H9 (cell line): ENCODE results near the gene NUTF2. TPM values are rescaled to one million over a fixed set of nuclear protein-coding genes. Genes with fewer than 3 reads are reported as not detected.

ENCODE experiments used
- DNase-seq: peaks from one replicate; pipeline ENCODE4 v3.0.0-alpha.2; 2017
- H2AFZ ChIP-seq: one replicate; pipeline ENCODE4 v1.6.1; 2013; ENCODE audit warnings: mild to moderate bottlenecking, low read length, control low read depth, moderate library complexity
- H2AK5ac ChIP-seq: 2 replicates; pipeline ENCODE4 v1.6.1; 2013; ENCODE audit warnings: low read length, control low read depth, mixed read lengths; ENCODE audit not compliant: insufficient read length
- H2BK120ac ChIP-seq: one replicate; pipeline ENCODE4 v1.6.1; 2013; ENCODE audit warnings: low read depth, mild to moderate bottlenecking, low read length, control low read depth, inconsistent platforms; ENCODE audit not compliant: poor library complexity, severe bottlenecking
- H2BK12ac ChIP-seq: 2 replicates; pipeline ENCODE4 v1.6.1; 2013; ENCODE audit warnings: low read length, control low read depth, mixed read lengths, low read depth; ENCODE audit not compliant: insufficient read length
- H2BK15ac ChIP-seq: 2 replicates; pipeline ENCODE4 v1.6.1; 2013; ENCODE audit warnings: low read depth, low read length, control low read depth
- H2BK20ac ChIP-seq: one replicate; pipeline ENCODE4 v1.6.1; 2013; ENCODE audit warnings: low read depth, mild to moderate bottlenecking, low read length, control low read depth, inconsistent platforms; ENCODE audit not compliant: poor library complexity, severe bottlenecking
- H2BK5ac ChIP-seq: 2 replicates; pipeline ENCODE4 v1.6.1; 2013; ENCODE audit warnings: low read length, control low read depth, mixed read lengths; ENCODE audit not compliant: insufficient read length
- H3K14ac ChIP-seq: 2 replicates; pipeline ENCODE4 v1.6.1; 2013; ENCODE audit warnings: low read length, control low read depth; ENCODE audit not compliant: insufficient read depth
- H3K18ac ChIP-seq: 2 replicates; pipeline ENCODE4 v1.6.1; 2013; ENCODE audit warnings: low read depth, mild to moderate bottlenecking, mixed read lengths, low read length, control low read depth; ENCODE audit not compliant: insufficient read length
- H3K23ac ChIP-seq: 2 replicates; pipeline ENCODE4 v1.6.1; 2013; ENCODE audit warnings: low read length, control low read depth, mixed read lengths, low read depth; ENCODE audit not compliant: insufficient read length
- H3K23me2 ChIP-seq: 2 replicates; pipeline ENCODE4 v1.6.1; 2013; ENCODE audit warnings: low read depth, mild to moderate bottlenecking, mixed read lengths, low read length, control low read depth; ENCODE audit not compliant: insufficient read length, poor library complexity, severe bottlenecking
- H3K27ac ChIP-seq: 2 replicates; pipeline ENCODE4 v1.5.1; 2013; ENCODE audit warnings: low read length, control low read depth, mixed read lengths, low read depth; ENCODE audit not compliant: insufficient read length
- H3K27me3 ChIP-seq: 2 replicates; pipeline ENCODE4 v1.6.1; 2013; ENCODE audit warnings: low read length, control low read depth, inconsistent platforms; ENCODE audit not compliant: insufficient read depth
- H3K4ac ChIP-seq: 2 replicates; pipeline ENCODE4 v1.6.1; 2013; ENCODE audit warnings: low read depth, mild to moderate bottlenecking, control low read depth, inconsistent platforms, low read length, moderate library complexity
- H3K4me1 ChIP-seq: 2 replicates; pipeline ENCODE4 v1.6.1; 2013; ENCODE audit warnings: low read length, control low read depth, inconsistent platforms; ENCODE audit not compliant: insufficient read depth
- H3K4me2 ChIP-seq: 2 replicates; pipeline ENCODE4 v1.6.1; 2013; ENCODE audit warnings: low read length, control low read depth, mixed read lengths; ENCODE audit not compliant: insufficient read length, insufficient read depth
- H3K56ac ChIP-seq: 2 replicates; pipeline ENCODE4 v1.6.1; 2013; ENCODE audit warnings: low read depth, mild to moderate bottlenecking, mixed read lengths, low read length, control low read depth; ENCODE audit not compliant: insufficient read length
- H3K79me1 ChIP-seq: 2 replicates; pipeline ENCODE4 v1.6.1; 2013; ENCODE audit warnings: low read depth, mild to moderate bottlenecking, moderate library complexity, low read length, control low read depth, inconsistent platforms; ENCODE audit not compliant: insufficient read depth, poor library complexity, severe bottlenecking
- H3K79me2 ChIP-seq: 2 replicates; pipeline ENCODE4 v1.6.1; 2013; ENCODE audit warnings: low read length, control low read depth, inconsistent platforms; ENCODE audit not compliant: insufficient read depth
- H3K9ac ChIP-seq: 2 replicates; pipeline ENCODE4 v1.6.1; 2013; ENCODE audit warnings: low read length, control low read depth, mixed read lengths; ENCODE audit not compliant: insufficient read length; ENCODE audit errors: extremely low read depth
- H3K9me3 ChIP-seq: one replicate; pipeline ENCODE4 v1.6.1; 2013; ENCODE audit warnings: low read depth, low read length, inconsistent platforms; ENCODE audit not compliant: control insufficient read depth
- H3T11ph ChIP-seq: one replicate; pipeline ENCODE4 v1.6.1; 2013; ENCODE audit warnings: mild to moderate bottlenecking, low read length, control low read depth, inconsistent platforms
- H4K20me1 ChIP-seq: one replicate; pipeline ENCODE4 v1.6.1; 2013; ENCODE audit not compliant: control insufficient read depth, insufficient read length, insufficient read depth
- H4K5ac ChIP-seq: 2 replicates; pipeline ENCODE4 v1.6.1; 2013; ENCODE audit warnings: low read depth, mild to moderate bottlenecking, mixed read lengths, low read length, control low read depth; ENCODE audit not compliant: insufficient read length
- H4K8ac ChIP-seq: replicated peaks from 2 replicates; pipeline ENCODE4 v1.6.1; 2013; ENCODE audit warnings: low read length, control low read depth, mixed read lengths, low read depth; ENCODE audit not compliant: insufficient read length
- H4K91ac ChIP-seq: 2 replicates; pipeline ENCODE4 v1.6.1; 2013; ENCODE audit warnings: low read depth, mild to moderate bottlenecking, moderate library complexity, mixed read lengths, low read length, control low read depth; ENCODE audit not compliant: insufficient read length
- H3K27ac Mint-ChIP-seq, 3 experiments: 2 replicates in 2 of 3; 3 replicates in 1 of 3; pipeline ENCODE4 v1.8.0; 2020 to 2021; ENCODE audit warnings: mixed read lengths in 3 of 3, mild to moderate bottlenecking in 1 of 3, moderate library complexity in 1 of 3
- H3K27me3 Mint-ChIP-seq: 2 replicates; pipeline ENCODE4 v1.8.0; 2021; ENCODE audit warnings: low read depth, mild to moderate bottlenecking, moderate library complexity, mixed read lengths
- H3K36me3 Mint-ChIP-seq, 3 experiments: 2 replicates in 2 of 3; 3 replicates in 1 of 3; pipeline ENCODE4 v1.8.0; 2020 to 2021; ENCODE audit warnings: low read depth in 3 of 3, mixed read lengths in 3 of 3; ENCODE audit not compliant: insufficient read depth in 1 of 3
- H3K4me1 Mint-ChIP-seq, 2 experiments: 2 replicates each; pipeline ENCODE4 v1.8.0; 2020; ENCODE audit warnings: mixed read lengths in 2 of 2
- H3K4me3 Mint-ChIP-seq, 2 experiments: 2 replicates in 1 of 2; 3 replicates in 1 of 2; pipeline ENCODE4 v1.8.0; 2020 to 2021; ENCODE audit warnings: mild to moderate bottlenecking in 2 of 2, mixed read lengths in 2 of 2, moderate library complexity in 1 of 2
- H3K9me3 Mint-ChIP-seq, 2 experiments: 2 replicates in 1 of 2; 3 replicates in 1 of 2; pipeline ENCODE4 v1.8.0; 2020; ENCODE audit warnings: mild to moderate bottlenecking in 2 of 2, mixed read lengths in 2 of 2, moderate library complexity in 1 of 2
- CTCF ChIP-seq: fragments of 200-600 bp; sonication (generic); conservative IDR thresholded peaks from 3 replicates; pipeline ENCODE4 v1.8.0; 2021; ENCODE audit warnings: antibody characterized with exemption, mild to moderate bottlenecking
- WGBS: extraction: QIAGEN DNeasy Blood & Tissue Kit; methylation state at CpG from one replicate; pipeline ENCODE4 v1.1.7; 2013; ENCODE audit warnings: missing lambda C conversion rate, low lambda C conversion rate, mixed read lengths; ENCODE audit not compliant: insufficient read length; ENCODE audit errors: extremely low coverage; 5-methylcytosine and 5-hydroxymethylcytosine counted together
- total RNA-seq: library from RNA; stranded (reverse); gene quantifications from 2 replicates; pipeline ENCODE4 v1.2.1, GENCODE V29; 2021

Gene NUTF2
- total RNA-seq, 1 experiment from 2014 or later, result 198 TPM

DNA sequence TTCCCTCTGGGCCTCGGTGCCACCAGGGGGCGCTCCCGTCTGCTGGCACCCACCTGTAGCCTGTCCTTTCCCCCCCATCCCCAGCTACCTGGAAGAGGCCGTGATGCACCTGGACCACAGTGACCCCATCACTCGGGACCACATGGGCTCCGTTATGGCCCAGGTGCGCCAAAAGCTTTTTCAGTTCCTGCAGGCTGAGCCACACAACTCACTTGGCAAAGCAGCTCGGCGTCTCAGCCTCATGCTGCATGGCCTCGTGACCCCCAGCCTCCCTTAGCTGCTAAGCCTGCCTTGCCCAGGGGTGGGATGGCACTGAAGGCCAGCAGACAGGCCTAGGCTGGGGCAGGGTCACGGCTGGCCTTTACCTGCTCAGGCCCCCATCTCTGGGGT lies 37.1 kb downstream of the NUTF2 start:
- no CpG with 5 or more reads among the region's 11 CpGs for WGBS
- Histone ChIP-seq H3K9ac (no peak overlapping the region), H4K91ac (no peak overlapping the region), H3K14ac (no peak overlapping the region), H3K79me2 (no peaks in the 10 kb centered on the region), H3K27ac (no peak overlapping the region), H3K23me2 (no peaks in the 10 kb centered on the region), H2BK5ac (no peak overlapping the region), H3T11ph (no peak overlapping the region), H2BK12ac (no peak overlapping the region), H3K4me1 (no peaks in the 10 kb centered on the region), H3K23ac (no peak overlapping the region), H3K27me3 (no peaks in the 10 kb centered on the region), H2AK5ac (no peak overlapping the region), H2AFZ (no peak overlapping the region), H3K56ac (no peak overlapping the region), H3K79me1 (no peaks in the 10 kb centered on the region), H4K5ac (no peak overlapping the region), H2BK15ac (no peak overlapping the region), H3K4ac (no peak overlapping the region), H3K18ac (no peak overlapping the region), H3K4me2 (no peak overlapping the region), H4K20me1 (no peaks in the 10 kb centered on the region), H2BK20ac (no peak overlapping the region), H3K9me3 (no peaks in the 10 kb centered on the region), H2BK120ac (no peak overlapping the region), H4K8ac (no peak overlapping the region)
- Mint-ChIP-seq H3K4me3 (peak overlapping the region in 1 of 2 experiments; percentile 38; a peak in 1 of 5 replicates), H3K9me3 (no peaks in the 10 kb centered on the region), H3K27me3 (no peaks in the 10 kb centered on the region; the same call in none of the 2 replicates), H3K4me1 (peaks cover 13 to 28% of the 10 kb centered on the region in 2 experiments), H3K27ac (no peak overlapping the region; a peak in 1 of 7 replicates), H3K36me3 (peaks cover 25 to 50% (median 49%) of the 10 kb centered on the region in 3 experiments)
- peak; percentile 86 for DNase-seq
- peak; percentile 94 for TF ChIP-seq CTCF
